RCC 7860 (cell line): ENCODE measurements around the gene MLPH.

Experiments used
- DNase-seq: peaks from one replicate; pipeline ENCODE4 v3.0.0-alpha.2; 2015; ENCODE audit warnings: low spot score
- FAIRE-seq: peaks from 2 replicates; lab custom pipeline; 2012; peaks lifted over from hg19 to GRCh38; lab: Jason Lieb, UNC

MLPH gene

GRCh38 chr2:237575869-237576862 is 89.1 kb downstream of the MLPH start:
- FAIRE-seq (no peak), DNase-seq (no peak)

- FAIRE-seq (no peak), DNase-seq (no peak)
These were observed 89.9 kb downstream of the MLPH start for GRCh38 chr2:237576974-237577373.

- DNase-seq: no peak
- FAIRE-seq: no peak
These were observed 90.4 kb downstream of the MLPH start for GRCh38 chr2:237577458-237577857.

GRCh38 chr2:237577956-237578870 is 91.2 kb downstream of the MLPH start:
- no peak for FAIRE-seq
- DNase-seq: no peak

GRCh38 chr2:237581326-237581725 is 94.3 kb downstream of the MLPH start:
- DNase-seq (no peak), FAIRE-seq (no peak)

- DNase-seq: peak; percentile 76
- FAIRE-seq: peak; percentile 10
These were observed 95.0 kb downstream of the MLPH start for GRCh38 chr2:237581751-237582746.

GRCh38 chr2:237583385-237584295 is 96.6 kb downstream of the MLPH start:
- FAIRE-seq: no peak

GRCh38 chr2:237585590-237586221 is 98.7 kb downstream of the MLPH start:
- DNase-seq: no peak
- FAIRE-seq: no peak

More at GRCh38 chr2:237583385-237584295, 96.6 kb downstream of the MLPH start:
- DNase-seq: no peak

- no peak for DNase-seq
- FAIRE-seq: no peak
These were observed 101.1 kb downstream of the MLPH start for GRCh38 chr2:237588044-237588696.

- peak; percentile 48 for DNase-seq
These were observed 103.5 kb downstream of the MLPH start, which contains the start of gene RAB17 for GRCh38 chr2:237590272-237591140. RAB17 (minus strand) TSS chr2:237590734; CDS start chr2:237586154, 4,580 bp downstream.

GRCh38 chr2:237591141-237591881 is 104.3 kb downstream of the MLPH start:
- no peak for DNase-seq
- FAIRE-seq: no peak

More at GRCh38 chr2:237590272-237591140, 103.5 kb downstream of the MLPH start, which contains the start of gene RAB17:
- FAIRE-seq: no peak

- no peak for FAIRE-seq
- no peak for DNase-seq
These were observed 105.5 kb downstream of the MLPH start for GRCh38 chr2:237592425-237592980.

GRCh38 chr2:237593036-237593435 is 106.0 kb downstream of the MLPH start:
- no peak for FAIRE-seq
- no peak for DNase-seq

- FAIRE-seq (no peak), DNase-seq (no peak)
These were observed 106.7 kb downstream of the MLPH start for GRCh38 chr2:237593596-237594320.

GRCh38 chr2:237594514-237594871 is 107.4 kb downstream of the MLPH start:
- DNase-seq (no peak), FAIRE-seq (no peak)
